C4-2B (cell line): ENCODE data around the gene ADD1.

Experiments
- ZFX ChIP-seq: fragments of 450-650 bp; IDR thresholded peaks from 2 replicates; pipeline ENCODE4 v1.6.1; 2017
- TF ChIP-seq, protein P1 (sequence below): fragments of 450-650 bp; conservative IDR thresholded peaks from 2 replicates; pipeline ENCODE4 v1.5.1; 2017; ENCODE audit warnings: mild to moderate bottlenecking

DNA sequence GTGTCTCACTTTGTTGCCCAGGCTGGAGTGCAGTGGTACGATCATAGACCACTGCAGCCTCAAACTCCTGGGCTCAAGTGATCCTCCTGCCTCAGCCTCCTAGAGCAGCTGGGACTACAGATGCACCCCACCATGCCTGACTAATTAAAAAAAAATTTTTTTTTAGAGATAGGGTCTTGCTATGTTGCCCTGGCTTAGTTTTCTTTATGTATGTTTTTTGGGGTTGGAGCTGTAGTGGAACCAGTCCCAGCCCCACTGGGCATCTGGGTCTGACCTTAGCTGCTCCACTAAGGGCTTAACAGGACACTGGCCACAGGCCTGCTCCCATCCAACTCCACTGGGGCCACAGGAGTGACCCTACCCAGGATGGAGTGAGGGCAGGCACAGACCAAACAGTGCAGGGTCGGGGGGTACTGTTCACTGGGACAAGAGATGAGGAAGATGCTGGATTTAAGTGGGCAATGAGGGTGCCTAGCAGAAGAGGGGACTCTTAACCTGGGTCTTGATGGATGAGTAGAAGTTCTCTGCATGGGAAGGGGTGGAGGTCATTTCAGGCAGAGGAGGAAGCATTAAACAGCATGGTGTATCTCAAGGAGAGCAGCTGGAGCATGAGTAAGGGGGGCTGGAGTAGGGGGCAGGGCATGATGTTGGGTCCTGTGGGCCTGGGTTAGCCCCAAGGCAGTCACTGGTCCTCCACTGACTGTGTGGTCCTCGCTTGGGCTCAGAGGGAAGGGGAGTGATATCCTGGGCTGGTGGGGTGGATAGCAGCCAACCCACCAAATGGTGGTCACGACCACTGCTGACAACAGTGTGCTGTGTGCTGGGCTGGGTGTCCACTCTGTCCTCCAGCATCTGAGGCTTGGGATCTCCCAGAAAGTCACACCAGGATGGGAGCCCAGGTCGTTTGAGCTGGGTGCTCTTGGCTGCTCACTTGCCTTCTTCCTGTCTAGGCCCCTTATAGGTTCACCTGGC is 24.1 kb upstream of the ADD1 start:
- TF ChIP-seq, protein P1, sequence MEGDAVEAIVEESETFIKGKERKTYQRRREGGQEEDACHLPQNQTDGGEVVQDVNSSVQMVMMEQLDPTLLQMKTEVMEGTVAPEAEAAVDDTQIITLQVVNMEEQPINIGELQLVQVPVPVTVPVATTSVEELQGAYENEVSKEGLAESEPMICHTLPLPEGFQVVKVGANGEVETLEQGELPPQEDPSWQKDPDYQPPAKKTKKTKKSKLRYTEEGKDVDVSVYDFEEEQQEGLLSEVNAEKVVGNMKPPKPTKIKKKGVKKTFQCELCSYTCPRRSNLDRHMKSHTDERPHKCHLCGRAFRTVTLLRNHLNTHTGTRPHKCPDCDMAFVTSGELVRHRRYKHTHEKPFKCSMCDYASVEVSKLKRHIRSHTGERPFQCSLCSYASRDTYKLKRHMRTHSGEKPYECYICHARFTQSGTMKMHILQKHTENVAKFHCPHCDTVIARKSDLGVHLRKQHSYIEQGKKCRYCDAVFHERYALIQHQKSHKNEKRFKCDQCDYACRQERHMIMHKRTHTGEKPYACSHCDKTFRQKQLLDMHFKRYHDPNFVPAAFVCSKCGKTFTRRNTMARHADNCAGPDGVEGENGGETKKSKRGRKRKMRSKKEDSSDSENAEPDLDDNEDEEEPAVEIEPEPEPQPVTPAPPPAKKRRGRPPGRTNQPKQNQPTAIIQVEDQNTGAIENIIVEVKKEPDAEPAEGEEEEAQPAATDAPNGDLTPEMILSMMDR: no peak
- TF ChIP-seq ZFX: no peak
